ENCODE measurements around the gene SPRED3.

Gene SPRED3

DNA sequence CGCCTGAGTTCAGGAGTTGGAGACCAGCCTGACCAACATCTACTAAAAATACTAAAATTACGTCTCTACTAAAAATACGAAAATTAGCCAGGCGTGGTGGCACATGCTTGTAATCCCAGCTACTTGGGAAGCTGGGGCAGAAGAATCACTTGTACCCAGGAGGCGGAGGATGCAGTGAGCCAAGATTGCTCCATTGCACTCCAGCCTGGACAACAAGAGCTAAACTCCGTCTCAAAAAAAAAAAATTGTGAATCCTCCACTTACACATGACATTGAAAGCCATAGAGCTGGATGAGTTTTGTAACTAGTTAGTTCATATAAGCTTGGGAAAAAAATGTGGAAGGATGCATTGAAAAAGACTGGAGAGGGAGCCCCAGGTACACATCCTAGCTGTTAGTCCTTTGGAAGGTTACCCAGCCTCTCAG lies 14.6 kb upstream of the SPRED3 start:
- no peak for DNase-seq

DNA sequence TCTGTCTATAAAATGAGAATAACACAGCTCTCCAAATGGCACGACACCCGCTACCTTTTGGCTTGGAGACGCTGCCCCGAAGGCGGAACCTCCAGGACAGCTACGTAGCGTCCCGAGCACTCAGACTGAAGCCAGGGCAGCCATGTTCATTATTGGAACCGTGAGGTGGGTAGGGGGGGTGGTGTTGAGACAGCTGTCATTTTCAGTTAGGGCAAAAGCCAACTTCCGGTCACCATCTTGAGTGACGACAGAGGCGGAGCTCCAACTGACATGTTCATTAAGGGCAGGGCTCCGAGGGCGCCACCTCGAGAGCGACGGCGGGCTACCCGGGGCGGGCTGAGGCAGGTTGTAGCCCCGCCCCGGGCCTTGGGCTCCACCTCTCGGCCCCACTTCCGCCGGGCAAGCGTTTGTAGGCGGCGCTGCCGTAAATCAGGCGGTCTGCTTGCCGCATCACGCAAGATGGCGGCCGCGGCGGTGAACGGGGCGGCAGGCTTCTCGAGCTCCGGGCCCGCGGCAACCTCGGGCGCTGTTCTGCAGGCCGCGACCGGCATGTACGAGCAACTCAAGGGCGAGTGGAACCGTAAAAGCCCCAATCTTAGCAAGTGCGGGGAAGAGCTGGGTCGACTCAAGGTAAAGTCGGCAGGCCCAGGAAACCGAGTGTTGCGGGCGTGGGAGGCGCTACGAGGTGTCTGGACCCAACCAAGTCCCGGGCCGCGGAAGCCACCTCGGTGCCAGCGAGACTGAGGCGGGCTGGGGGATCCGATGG lies 14.0 kb upstream of the SPRED3 start, which contains the start of gene PSMD8:
TSS of gene PSMD8 (plus strand) at position 240 of the 766 bp plus-strand sequence. CDS start at position 271, 31 bp downstream.
- peak; percentile 93 for DNase-seq

- no peak for DNase-seq
Measured at GRCh38 chr19:38375098-38375493, 13.4 kb upstream of the SPRED3 start.

DNA sequence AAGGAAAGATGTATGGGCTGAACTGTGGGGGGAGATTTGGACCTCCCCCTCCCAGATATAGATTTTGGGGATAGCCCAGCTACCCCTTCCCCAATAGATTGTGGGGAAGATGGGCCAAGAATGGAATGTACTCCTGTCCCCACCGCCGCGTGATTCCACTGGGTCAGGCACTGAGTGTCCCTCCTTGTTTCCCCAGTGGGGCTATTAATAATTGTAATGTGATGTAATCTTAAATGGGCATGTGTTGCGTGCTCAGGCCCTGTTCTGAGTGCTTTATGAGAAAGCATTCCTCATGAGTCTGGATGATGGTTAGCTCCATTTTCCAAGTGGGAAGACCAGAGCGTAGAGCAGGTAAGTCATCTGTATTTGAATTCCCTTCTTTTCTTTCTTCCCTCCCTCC lies 12.7 kb upstream of the SPRED3 start:
- no peak for DNase-seq

- DNase-seq, result no peak
Measured at GRCh38 chr19:38376576-38376975, 11.9 kb upstream of the SPRED3 start.

- no peak for DNase-seq
Measured at GRCh38 chr19:38377052-38377451, 11.4 kb upstream of the SPRED3 start.

GRCh38 chr19:38378866-38379265 lies 9.6 kb upstream of the SPRED3 start:
- DNase-seq, result no peak

- no peak for DNase-seq
Measured at GRCh38 chr19:38381138-38381537, 7.4 kb upstream of the SPRED3 start.

DNA sequence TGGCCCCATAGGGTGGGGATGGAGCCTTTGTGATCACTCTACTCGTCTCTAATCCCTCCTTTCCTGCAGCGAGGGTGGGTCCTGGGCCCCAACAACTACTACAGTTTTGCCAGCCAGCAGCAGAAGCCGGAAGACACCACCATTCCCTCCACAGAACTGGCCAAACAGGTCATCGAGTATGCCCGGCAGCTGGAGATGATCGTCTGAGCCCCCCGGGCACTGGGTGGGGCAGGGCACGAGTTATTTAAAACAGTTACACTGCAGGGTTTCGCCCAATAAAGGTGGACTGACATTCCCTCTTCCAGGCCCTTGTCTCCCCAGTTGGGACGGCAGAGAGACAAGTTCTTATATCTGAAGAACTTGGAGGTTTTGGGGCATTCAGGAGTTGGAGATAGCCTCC lies 5.3 kb upstream of the SPRED3 start:
- DNase-seq, result no peak

DNA sequence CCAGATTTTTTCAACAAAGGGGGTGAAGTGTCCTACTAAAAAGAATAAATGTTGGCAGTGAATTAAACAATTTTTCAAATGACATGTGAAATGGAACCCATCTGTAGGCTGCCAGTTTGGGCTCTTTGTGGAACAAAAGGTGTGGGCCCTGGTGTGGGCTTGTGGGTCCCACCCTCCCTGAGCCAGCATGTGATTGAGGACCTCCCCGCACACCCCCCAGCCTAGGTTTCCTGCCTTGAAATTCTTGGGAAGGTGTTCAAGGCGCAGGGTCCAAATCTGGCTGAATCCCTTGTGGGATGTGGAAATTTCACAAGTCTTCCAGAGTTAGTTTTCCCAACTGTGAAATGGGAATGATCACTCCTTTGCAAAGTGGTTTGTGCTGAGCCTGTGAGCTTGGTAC lies 4.8 kb upstream of the SPRED3 start:
- no peak for DNase-seq

- no peak for DNase-seq
Measured at GRCh38 chr19:38384209-38385027, 4.1 kb upstream of the SPRED3 start.

DNA sequence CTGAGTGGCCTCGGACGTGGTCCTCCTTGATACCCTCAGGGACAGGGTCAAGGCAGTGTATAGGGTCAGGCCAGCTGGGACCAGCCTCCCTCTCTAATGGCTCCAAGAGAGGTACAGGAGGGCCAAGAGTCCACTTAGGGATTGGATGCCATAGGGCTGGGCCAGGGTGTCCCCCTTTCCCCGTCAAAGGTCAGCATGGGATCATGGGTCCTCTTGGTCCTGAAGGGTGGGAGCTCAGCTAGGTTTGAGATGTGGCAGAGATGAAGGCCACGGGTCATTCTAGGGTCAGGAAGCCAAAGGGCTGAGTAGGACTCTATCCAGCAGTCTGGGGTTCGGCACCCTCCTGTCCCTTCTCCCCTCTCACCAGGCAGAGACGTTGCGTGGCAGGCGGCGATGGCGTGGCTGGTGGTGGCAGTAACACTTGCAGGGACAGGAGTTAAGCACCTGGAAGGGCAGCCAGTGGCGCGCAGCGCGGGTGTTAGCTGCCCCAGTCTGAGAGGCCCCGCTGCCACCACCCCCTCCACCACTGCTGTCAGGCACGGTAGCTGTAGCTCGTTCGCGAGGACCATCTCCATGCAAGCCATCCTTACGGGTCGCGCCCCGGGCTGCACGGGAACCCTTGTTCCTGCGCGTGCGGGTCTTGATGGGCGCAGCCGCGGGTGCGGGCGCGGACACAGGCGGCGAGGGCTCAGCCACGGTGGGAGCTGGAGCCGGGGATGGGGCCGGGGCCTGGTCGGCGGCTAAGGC lies 3.3 kb upstream of the SPRED3 start:
- no peak for DNase-seq

DNA sequence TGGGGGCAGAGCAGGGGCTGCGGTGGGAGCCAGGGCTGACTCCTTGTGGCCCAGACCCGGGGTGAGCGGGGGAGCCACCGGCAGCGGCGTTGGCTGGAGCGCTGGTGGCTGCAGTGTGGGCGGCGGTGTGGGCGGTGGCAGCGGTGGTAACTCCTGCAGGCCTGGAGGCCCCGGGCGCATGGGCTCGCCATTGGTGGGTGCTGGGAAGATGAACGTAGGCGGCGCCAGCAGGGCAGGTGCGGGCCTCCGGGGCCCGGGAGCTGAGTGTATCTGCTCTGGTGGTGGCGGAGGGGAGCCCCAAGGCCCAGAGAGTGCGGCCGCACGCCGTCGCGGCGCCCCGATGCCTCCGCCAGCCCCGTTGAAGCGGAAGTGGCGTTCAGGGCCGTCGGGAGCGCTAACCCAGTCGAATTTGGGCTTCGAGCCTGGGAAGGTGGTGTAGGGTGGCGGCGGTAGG lies 2.7 kb upstream of the SPRED3 start:
- DNase-seq, result no peak

GRCh38 chr19:38386300-38386970 lies 2.1 kb upstream of the SPRED3 start:
- no peak for DNase-seq

DNA sequence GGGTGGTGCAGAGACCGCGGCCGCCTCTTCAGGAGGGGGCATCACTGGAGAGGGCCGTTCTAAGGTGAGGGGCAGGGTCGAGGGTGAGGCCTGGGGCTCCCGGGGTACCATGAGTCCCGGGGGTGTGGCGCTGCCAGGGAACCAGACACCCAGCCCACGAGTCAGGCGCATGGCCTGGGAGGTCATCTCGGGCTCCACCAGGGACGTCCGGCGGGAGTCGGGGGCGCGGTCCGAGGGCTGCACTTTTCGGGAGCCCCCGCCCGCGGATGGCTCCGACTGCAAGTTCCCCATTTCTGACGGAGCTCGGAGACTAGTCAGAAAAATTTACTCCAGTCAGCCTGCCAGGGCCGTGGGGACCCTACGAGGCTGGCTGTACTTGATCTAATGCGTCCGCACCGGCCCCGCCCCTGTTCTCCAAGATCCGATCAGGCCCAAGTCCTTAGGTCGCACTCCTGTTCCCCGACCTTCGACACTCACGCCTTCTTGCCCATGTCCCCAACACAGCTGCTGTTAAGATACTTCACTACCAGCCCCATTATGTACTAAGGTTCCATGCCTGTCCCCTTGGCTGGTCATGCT lies 1.4 kb upstream of the SPRED3 start:
- no peak for DNase-seq

- DNase-seq, result peak; percentile 83
Measured at GRCh38 chr19:38387550-38388348, 748 bp upstream of the SPRED3 start, which contains the start of gene GGN. Gene GGN, minus strand, starts transcription at chr19:38388034. Its CDS starts 773 bp downstream, at chr19:38387261.

GRCh38 chr19:38389101-38389925 lies 816 bp downstream of the SPRED3 start:
- no peak for DNase-seq

- DNase-seq, result no peak
Measured at GRCh38 chr19:38389957-38390924, 1.7 kb downstream of the SPRED3 start.

DNA sequence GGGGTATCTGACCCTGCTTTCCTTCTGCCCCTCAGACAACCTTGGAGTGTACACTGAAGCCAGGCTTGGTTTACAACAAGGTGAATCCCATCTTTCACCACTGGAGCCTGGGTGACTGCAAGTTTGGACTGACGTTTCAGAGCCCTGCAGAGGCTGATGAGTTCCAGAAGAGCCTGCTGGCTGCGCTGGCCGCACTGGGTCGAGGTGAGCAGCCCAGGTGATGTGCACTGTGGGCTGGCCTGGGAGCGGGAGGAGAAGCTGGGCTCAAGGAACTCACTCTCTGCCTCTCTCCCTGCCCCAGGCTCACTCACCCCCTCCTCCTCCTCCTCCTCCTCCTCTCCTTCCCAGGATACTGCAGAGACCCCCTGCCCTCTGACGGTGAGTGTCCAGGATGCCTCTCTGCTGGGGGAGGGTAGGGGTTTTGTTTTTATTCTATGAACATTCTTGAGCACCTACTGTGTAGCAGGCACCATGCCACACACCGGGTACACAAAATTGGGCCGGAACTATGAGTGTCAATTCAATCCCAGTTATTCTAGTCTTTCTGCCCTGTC lies 3.5 kb downstream of the SPRED3 start:
- DNase-seq, result no peak

All from NCI-H1048 (cell line).